Fibroblast of peridontal ligament (primary cell): ENCODE results near the gene ST6GAL1.
"Not testable (repeated sequence)": the region's sequence is repeated elsewhere in the genome, so short reads cannot be mapped to it uniquely, and the experiment has no call there.

Experiments used
- DNase-seq: peaks from one replicate; pipeline ENCODE4 v3.0.0-alpha.2; 2010; ENCODE audit errors: extremely low read depth

ST6GAL1 gene

DNA sequence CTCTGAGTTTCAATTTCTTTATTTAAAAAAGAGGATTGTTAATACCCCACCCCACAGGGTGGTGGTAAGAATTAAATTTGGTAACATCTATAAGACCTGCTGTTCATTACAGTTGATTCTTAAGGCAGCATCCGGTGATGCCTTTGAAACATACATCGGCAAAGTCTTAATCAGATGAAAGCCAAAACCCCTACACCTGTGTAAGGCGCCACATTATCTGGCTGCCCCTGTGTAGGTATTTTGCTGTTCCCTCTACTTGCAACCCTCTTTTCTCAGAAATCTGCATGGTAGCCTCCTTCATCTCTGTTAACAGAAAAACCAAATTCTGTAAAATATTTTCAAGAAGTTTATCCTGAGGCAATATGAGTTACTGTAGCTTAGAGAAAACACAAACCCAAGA is 90.0 kb downstream of the ST6GAL1 start:
- no peak for DNase-seq

DNA sequence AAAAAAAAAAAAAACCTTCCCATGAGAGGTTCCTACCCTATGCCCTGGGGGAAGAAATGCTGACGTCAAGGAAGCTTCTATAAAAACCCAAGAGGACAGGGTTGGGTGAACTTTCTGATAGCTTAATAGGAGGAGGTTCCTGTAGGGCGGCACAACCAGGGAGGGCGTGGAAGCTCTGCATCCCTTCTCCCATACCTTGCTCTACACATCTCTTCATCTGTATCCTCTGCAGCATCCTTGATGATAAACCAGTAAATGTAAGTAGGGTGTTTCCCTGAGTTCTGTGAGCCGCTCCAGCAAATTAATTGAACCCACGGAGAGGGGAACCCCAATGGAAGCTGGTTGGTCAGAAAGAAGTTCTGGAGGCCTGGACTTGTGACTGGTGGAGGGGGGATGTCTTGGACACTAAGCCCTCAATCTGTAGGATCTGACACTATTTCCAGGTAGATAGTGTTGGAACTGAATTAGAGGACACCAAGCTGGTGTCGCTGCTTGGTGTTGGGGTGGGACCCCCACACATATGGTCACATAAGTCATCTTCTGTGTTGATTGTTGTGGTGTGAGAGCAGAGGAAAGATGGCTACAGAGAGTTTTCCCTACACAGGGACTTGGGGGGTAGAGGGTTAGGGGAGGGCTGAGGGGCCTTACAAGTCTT is 91.5 kb downstream of the ST6GAL1 start:
- no peak for DNase-seq

DNA sequence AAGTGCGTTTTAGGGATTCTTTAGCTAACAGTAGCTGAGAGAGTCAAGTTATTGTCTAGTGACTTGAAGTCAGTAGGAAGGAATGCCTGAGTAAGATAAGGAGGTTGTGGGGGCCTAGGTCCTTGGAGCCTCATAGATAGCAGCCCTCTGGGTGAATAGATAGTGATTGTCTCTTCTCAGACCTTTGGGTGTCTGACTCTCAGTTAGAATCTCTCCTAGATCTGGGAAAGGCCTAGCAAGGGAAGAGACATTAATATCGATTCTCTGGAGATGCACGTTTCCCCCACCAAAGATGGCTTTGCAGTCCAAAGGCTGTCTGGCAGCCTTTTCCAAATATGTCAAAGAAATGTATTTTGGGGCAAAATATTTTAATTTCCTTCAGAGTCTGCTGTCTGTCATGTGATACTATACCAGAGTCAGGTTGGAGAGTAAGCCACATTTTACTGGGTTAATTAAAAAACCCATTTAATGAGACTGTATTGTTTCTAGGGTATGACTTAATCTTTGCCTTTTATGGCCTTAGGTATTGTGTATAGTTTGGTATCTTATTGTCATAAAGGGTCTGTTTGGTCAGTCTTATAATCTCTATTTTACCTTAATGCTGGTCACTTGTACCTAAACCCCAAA is 92.2 kb downstream of the ST6GAL1 start:
- no peak for DNase-seq

DNA sequence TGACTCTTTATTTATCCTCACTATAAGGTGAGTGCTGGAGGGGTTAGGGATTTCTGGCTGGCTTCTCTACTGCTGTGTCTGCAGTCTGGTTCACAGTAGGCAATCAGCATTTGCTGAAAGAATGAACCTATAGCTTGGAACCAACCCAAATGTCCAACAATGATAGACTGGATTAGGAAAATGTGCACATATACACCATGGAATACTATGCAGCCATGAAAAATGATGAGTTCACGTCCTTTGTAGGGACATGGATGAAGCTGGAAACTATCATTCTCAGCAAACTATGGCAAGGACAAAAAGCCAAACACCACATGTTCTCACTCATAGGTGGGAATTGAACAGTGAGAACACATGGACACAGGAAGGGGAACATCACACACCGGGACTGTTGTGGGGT is 93.0 kb downstream of the ST6GAL1 start:
- DNase-seq = not testable (repeated sequence)

DNA sequence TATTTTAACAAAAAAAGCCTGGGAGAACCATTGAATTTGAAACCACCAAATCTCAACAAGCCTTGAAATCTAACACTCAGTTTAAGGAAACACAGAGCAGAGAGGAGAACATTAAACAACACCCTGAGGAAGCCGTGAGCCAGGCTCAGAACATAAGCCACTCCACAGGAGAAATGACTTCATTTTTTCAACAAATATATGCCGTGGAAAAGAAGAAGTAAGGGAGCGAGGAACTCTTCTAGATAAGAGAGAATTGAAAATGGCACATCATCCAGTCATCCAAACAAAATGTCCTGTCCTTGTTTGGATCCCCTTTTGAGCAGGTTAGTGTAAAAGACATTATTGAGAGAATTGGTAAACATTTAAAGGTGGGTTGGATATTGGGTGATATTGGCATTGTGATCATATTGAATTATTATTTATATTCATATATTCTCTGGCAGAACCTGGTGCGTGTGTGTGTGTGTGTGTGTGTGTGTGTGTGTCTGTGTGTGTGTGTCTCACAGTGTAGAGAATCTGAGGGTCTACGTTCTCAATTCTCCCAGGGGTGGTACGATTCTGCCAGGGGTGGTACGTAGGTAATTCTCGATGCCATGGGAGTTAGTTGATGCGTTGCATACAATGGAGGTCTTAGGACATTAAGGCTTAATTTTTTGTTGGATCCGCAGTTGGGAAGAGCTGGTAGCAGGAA is 94.4 kb downstream of the ST6GAL1 start:
- DNase-seq = no peak

DNA sequence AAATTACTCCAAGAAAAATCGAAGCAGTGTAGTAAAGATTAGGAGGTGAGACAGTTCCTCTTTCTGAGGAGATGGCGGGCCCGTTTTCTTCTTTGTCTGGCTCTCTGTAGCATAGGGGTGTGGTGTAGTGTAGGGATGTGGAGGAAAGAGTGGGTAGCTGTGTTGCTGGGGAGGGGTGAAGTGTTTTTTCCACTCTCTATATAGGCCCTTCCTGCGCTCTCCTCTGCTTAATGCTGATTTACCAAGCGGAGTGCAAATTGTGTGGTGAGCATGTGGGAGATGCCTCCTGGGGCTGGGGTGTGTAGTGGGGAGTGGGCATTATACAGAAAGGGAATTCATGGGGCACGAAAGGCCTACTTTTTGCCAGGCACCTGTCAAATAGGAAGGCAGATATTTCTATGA is 94.9 kb downstream of the ST6GAL1 start:
- no peak for DNase-seq

DNA sequence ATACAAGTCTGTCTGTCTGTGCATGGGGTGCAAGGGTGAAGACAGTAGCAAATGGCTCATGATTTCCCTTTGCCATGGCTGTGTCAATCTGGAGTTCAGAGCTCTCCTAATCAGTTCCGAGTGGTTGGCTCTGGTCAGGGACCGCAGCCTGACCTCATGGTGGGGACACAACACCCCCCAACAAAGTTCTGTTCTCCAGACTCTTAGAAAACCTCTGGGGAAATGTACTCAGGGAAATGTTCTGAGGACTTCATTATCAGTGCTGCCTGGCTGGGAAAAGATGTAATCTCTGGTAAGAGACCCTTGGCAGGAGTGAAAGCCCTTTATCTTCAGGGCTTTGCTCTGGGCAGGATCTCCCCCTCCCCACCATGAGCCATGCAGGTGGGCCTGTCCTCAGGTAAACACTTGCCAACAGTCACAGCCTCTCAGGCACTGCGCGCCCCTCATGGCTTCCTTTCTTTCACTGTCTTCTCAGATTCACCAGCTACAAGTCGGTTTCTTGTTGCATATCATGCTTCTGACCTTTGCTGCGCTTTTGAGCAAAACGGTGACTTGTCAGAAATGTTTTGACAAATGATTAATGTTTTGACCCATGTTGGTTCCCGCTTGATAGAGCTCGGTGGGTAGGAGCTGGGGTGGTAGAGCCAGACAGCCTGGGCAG is 95.5 kb downstream of the ST6GAL1 start:
- no peak for DNase-seq

DNA sequence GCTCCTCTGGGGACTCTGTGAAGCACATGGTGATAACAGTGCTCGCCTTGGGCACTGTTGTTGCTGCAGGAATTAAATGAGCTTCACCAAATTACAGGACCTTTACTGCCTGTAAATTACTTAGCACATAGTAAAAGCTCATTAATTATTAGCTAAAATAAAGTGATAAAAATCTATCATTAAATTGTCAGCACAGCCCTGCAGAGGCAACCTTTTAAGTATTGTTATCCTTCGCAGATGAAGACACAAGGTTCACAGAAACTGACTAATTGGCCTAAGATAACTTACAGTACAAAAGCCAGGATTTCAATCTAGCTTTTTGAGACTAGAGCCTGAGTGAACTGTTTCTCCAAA is 96.0 kb downstream of the ST6GAL1 start:
- DNase-seq = no peak

DNA sequence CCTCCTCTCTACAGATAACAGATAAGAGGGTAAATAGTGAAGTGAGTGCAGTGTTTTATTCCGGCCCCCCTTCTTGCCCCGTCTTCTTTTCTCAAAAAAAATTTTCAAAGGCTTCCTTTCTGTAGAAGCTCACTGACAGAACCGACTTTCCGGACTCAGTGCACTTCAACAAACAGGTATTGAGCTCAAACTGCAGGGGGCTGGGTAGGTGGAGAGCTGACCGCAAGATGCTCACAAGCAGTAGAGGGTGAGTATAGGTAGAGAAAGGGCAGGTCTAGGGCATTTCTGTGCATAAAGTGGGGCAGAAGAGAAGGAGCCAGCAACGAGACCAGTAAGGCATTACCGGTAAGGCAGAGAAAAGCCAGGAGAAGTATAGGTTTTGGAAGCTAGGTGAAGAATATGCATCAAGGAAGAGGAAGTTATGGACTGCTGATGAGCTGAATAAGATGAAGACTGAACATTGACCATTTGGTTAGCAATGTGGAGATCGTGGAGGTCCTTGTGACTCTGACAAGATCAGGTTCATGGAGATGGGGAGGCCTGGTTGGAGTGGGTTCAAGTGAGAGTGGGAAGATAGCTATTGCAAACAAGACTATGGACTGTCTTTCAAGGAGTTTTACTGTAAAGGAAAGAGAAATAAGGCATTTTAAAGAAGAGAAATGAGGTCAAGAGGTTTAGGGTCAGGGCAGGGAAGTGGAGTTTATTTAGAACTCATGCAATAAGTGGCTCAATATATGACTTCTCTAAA is 97.4 kb downstream of the ST6GAL1 start:
- no peak for DNase-seq

DNA sequence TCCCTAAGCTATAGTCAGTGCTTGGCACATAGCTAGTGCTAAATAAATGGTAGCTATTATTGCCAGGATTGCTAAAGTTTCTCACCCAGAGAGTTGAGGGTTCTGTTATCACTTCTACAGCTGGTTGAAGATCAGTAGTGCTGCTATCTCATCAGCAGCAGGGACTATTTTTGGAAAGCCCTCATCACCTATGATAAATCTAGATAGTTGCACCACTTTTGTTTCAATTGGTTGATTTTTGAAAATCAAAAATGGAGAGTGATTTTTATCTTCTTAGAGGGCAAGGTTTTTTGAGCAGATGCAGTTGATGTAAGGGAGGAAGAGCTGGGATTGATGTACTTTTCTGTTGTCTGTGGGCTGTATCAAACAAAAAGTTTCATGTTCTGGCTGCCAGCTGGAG is 101.6 kb downstream of the ST6GAL1 start:
- no peak for DNase-seq

DNA sequence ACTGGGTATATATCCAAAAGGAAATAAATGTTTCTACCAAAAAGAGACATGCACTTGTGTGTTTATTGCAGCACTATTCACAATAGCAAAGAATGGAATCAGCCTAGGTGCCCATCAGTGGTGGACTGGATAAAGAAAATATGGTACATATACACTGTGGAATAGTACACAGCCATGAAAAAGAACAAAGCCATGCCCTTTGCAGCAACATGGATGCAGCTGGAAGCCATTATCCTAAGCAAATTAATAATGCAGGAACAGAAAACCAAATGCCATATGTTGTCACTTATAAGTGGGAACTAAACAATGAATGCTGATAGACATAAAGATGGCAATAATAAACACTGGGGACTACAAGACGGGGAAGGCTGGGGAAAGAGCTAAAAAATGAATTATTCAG is 106.1 kb downstream of the ST6GAL1 start:
- no peak for DNase-seq

DNA sequence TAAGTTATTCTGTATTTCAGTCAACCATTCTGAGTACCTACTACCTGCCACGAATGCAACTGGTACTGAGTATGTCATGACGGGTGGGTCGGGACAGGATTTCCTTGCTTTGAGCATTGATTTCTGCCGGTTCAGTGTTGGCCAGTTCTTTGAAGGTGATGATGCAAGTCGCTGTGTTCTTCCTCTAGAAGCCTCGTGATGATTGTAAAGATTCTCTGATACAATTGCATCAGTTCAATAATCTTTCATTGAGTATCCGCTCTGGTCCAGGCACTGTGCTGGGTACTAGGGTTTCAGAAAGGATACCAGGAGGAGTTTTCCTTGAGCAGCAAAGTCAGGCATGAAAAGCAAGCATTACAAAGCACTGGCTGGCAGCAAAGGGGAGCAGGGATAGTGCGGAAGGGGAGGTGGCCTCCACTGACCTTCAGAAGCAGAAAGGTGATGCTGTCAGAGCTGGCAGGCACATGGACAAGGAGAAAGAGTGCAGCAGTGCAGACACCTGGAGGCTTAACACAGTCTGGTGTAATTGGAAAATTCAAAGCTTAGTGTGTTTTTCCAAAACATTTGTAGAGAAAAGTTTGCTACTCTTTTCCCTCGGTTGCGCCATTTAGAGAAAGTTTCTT is 108.9 kb downstream of the ST6GAL1 start:
- DNase-seq = no peak

DNA sequence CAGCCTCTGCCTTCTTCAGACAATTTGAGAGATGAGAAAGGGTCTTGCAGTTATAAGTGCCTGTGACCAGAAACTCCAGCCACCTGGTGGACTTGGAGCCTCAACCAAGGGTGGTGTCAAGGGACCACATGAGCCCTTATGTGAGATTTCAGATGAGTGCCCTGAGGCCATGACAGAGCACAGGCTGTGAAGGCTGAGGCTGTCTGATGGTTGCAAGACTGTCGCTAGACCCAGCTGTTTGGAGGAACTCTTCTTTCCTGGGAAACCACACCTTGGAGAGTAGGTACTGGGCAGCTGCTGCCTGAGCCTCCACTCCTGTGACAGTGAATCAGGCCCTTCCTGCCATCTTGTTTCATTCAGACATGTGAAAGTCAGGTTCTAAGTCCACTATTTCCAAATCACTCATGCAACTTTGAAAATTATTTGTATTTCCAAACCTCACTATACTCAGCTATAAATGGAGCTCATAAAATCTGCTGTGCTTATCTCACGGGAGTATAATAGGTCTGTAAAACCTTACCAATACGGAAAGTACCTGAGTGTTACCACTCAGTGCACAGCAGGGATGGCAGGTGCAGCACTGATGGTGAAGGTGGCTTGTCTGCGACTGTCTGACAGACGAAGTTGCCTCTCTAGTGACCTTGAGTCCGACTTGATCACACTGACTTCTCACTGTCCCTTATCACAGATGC is 109.5 kb downstream of the ST6GAL1 start:
- DNase-seq = no peak

DNA sequence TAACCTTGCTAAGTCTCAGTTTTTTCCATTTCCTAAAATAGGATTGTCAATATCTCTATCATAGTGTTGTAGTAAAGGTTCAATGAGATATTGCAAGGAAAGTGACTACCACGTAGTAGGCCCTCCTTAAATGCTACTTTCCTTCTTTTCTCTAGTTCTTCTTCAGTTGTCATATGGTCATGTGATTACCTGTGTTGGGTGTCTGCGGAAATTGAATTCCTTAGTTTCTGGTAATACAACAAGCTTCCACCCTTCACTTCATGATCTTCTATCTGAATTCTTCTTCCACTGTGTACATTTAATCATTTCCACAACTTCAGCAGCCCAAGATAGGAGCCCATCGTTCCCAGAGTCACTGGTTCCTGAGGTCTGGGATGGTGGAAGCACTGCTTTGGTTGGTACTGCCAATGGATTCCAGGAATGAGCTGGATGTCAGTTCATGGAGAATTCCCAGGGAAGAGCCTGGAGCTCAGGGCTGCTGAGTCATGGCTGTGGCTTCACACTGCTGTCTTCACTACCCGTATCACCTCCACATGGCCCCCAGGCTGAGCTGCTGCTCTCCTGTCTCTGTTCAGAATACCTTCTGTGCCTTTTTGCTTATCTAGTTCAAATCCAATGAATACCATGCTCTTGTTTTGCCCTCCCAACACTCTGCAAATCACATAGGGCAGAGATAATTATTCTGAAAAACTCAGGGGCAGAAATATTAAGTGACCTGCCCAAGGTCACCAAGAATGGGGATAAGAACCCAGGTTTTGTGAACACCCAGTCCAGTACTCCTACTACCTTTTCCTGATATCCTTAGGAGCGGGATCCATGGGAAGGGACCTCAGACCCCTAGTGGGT is 110.4 kb downstream of the ST6GAL1 start:
- DNase-seq = no peak

DNA sequence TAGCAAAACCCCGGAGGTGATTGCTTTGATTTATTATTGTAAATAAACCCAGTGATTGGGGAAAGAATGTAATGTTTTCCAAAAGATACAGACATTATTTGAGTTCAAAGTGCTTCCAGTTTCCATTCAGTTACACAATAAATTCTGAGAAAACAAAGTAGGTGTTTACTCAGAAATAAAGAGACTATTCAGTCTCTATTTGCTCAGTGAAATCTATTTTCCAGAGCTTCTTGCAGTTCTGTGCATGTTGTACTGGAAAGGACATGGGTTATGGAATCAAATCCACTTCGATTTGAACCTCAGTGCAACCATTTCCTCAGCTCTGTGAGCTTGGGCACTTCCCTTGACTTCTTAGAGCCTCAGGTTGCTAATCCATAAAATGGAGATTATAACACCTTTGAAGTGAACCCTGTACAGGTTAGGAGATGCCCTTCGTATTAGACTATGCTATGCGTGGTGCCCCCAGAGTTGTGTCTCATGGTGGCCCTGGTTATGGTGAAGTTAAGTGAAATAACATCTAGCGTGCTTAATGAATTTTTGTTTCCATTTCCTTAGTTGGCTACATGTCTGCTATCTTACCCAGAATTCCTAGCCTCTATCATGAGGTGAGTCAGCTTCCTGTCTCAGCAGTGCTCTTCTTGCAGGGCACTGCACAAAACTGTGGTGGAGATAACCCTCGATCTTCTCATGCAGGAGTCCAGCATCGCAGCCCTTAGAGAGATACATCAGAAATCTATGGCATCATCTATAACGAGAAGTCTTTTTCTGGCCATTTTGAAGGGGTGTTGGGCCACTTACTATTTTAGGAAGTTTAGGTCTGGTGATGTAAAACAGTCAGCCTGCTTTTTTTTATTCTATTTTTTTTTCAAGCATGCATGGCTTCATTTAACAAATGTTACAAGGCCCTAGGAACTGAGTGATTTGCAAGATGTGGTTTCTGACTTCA is 111.3 kb downstream of the ST6GAL1 start:
- no peak for DNase-seq

DNA sequence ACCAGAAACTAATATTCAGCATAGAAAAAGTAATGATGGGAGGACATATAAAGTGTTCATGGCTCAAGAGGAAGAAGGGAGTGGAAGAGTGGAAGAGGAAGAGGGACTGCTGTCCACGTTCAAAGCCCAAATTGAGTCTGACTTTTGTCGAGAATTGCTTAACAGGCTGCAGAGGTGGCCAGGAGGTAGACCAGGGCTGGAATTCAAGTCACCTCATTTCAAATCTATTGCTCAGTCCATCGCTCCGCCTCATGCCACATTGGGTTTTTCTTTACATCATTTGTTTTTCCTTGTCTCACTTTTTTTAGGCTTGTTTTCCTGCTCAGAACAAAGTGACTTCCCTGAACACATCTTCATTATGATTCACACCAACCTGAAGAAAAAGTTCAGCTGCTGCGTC is 112.0 kb downstream of the ST6GAL1 start:
- DNase-seq = no peak

DNA sequence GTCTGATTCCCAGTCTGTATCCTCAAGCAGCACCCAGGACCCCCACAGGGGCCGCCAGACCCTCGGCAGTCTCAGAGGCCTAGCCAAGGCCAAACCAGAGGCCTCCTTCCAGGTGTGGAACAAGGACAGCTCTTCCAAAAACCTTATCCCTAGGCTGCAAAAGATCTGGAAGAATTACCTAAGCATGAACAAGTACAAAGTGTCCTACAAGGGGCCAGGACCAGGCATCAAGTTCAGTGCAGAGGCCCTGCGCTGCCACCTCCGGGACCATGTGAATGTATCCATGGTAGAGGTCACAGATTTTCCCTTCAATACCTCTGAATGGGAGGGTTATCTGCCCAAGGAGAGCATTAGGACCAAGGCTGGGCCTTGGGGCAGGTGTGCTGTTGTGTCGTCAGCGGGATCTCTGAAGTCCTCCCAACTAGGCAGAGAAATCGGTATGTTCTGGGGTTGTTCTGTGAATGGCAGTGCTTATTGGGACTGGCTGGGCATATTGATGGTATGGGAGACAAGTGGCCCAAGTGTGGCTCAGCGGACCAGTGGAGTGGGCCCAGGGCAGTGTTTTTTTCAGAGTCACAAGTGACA is 112.6 kb downstream of the ST6GAL1 start:
- DNase-seq = no peak

DNA sequence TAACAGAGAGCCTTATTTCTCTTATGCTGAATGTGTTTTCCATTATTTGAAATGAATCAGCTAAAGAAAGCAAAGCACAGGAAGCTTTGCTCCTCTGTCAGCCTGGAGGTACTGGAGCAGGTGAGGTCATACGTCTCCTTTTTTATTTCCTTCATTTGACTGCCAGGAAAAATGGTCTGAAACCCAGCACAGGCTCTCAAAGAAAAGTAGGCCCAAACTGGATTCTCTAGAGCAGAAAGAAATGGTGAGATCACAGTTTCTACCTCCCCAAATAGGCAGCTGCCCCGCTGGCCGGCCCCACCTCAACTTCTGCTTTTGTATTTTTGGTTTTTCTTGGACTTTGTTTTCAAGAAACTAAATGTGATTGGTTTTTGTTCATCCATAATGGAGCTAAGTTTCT is 113.9 kb downstream of the ST6GAL1 start:
- DNase-seq = no peak
